IMR-90 (cell line): ENCODE data around the gene MLH1. TPM values are rescaled to one million over a fixed set of nuclear protein-coding genes. Genes with fewer than 3 reads are reported as not detected.

ENCODE experiments used
- ATAC-seq: fragments of 200-7000 bp; cut with Tn5 transposase; 2 replicates; pipeline ENCODE4 v1.9.1; 2020; ENCODE audit warnings: low read depth, mild to moderate bottlenecking, moderate library complexity
- BruUV-seq: library from RNA; stranded (reverse); fragments of 400-500 nt; replicated peaks from 2 replicates; lab custom pipeline; 2021; lab: Mats Ljungman, UMichigan
- CTCF ChIA-PET: fragments of 300-600 bp; formaldehyde crosslinking; extraction: SDS; loops from one replicate; lab custom pipeline; 2021; ENCODE audit warnings: antibody characterized with exemption; lab: Yijun Ruan, JAX
- POLR2A ChIA-PET: fragments of 300-600 bp; sonication (Branson Sonifier 250); formaldehyde crosslinking; loops from one replicate; lab custom pipeline; 2022; ENCODE audit warnings: antibody characterized with exemption; ENCODE audit not compliant: unreplicated experiment; lab: Charles Lee
- DNase-seq: peaks from one replicate; pipeline ENCODE4 v3.0.0; 2013
- H2AFZ ChIP-seq: replicated peaks from 2 replicates; pipeline ENCODE3; 2013; ENCODE audit warnings: low read length, mild to moderate bottlenecking; ENCODE audit not compliant: poor library complexity
- H2AK5ac ChIP-seq: 2 replicates; pipeline ENCODE4 v1.6.1; 2013; ENCODE audit warnings: low read depth, low read length, inconsistent platforms
- H2AK9ac ChIP-seq: replicated peaks from 2 replicates; pipeline ENCODE3; 2013; ENCODE audit warnings: mild to moderate bottlenecking, low read depth, low read length, moderate library complexity; ENCODE audit not compliant: poor library complexity
- H2BK120ac ChIP-seq: 2 replicates; pipeline ENCODE4 v1.6.1; 2013; ENCODE audit warnings: low read depth, low read length, inconsistent platforms
- H2BK15ac ChIP-seq: 3 replicates; pipeline ENCODE4 v1.6.1; 2013; ENCODE audit warnings: low read depth, low read length, inconsistent platforms
- H2BK20ac ChIP-seq: 2 replicates; pipeline ENCODE4 v1.6.1; 2013; ENCODE audit warnings: low read depth, mild to moderate bottlenecking, inconsistent platforms, low read length, moderate library complexity
- H2BK5ac ChIP-seq: 2 replicates; pipeline ENCODE4 v1.6.1; 2013; ENCODE audit warnings: mild to moderate bottlenecking, low read depth, low read length, inconsistent platforms; ENCODE audit not compliant: poor library complexity, severe bottlenecking
- H3K14ac ChIP-seq: replicated peaks from 2 replicates; pipeline ENCODE4 v1.6.1; 2013; ENCODE audit warnings: low read depth, low read length, inconsistent platforms
- H3K18ac ChIP-seq: 2 replicates; pipeline ENCODE4 v1.6.1; 2013; ENCODE audit warnings: low read depth, low read length, control low read depth
- H3K23ac ChIP-seq: 2 replicates; pipeline ENCODE4 v1.6.1; 2013; ENCODE audit warnings: low read depth, low read length, inconsistent platforms
- H3K27ac ChIP-seq: 2 replicates; pipeline ENCODE4 v1.5.1; 2013; ENCODE audit warnings: mild to moderate bottlenecking, control low read depth, low read length; ENCODE audit not compliant: insufficient read depth
- H3K27me3 ChIP-seq: 2 replicates; pipeline ENCODE4 v1.6.1; 2013; ENCODE audit warnings: low read length; ENCODE audit not compliant: control insufficient read depth, insufficient read depth
- H3K36me3 ChIP-seq: 2 replicates; pipeline ENCODE4 v1.6.1; 2013; ENCODE audit warnings: low read length, mixed read lengths; ENCODE audit not compliant: control insufficient read depth, insufficient read depth
- H3K4ac ChIP-seq: 2 replicates; pipeline ENCODE4 v1.6.1; 2013; ENCODE audit warnings: low read depth, low read length, inconsistent platforms
- H3K4me1 ChIP-seq: 2 replicates; pipeline ENCODE4 v1.6.1; 2013; ENCODE audit warnings: low read length, mixed read lengths; ENCODE audit not compliant: control insufficient read depth, insufficient read depth
- H3K4me2 ChIP-seq: 2 replicates; pipeline ENCODE4 v1.6.1; 2013; ENCODE audit warnings: low read depth, mild to moderate bottlenecking, control low read depth, low read length, moderate library complexity
- H3K4me3 ChIP-seq: 2 replicates; pipeline ENCODE4 v1.5.1; 2013; ENCODE audit warnings: low read depth, mild to moderate bottlenecking, control low read depth, low read length, moderate library complexity; ENCODE audit not compliant: insufficient read depth
- H3K56ac ChIP-seq: 2 replicates; pipeline ENCODE4 v1.6.1; 2013; ENCODE audit warnings: low read length, inconsistent platforms; ENCODE audit not compliant: insufficient read depth; ENCODE audit errors: extremely low read depth
- H3K79me1 ChIP-seq, 2 experiments: 2 replicates each; pipeline ENCODE4 v1.6.1; 2013; ENCODE audit warnings: low read length in 2 of 2, inconsistent platforms in 1 of 2, low read depth in 1 of 2
- H3K9ac ChIP-seq: 2 replicates; pipeline ENCODE4 v1.6.1; 2013; ENCODE audit warnings: low read depth, low read length, control low read depth
- H3K9me1 ChIP-seq: 2 replicates; pipeline ENCODE4 v1.6.1; 2013; ENCODE audit warnings: low read length, inconsistent platforms; ENCODE audit not compliant: insufficient read depth
- H3K9me3 ChIP-seq: 2 replicates; pipeline ENCODE4 v1.6.1; 2013; ENCODE audit warnings: low read length; ENCODE audit not compliant: control insufficient read depth, insufficient read depth
- H4K20me1 ChIP-seq: 2 replicates; pipeline ENCODE4 v1.6.1; 2013; ENCODE audit warnings: low read length, inconsistent platforms; ENCODE audit not compliant: insufficient read depth
- H4K5ac ChIP-seq: 2 replicates; pipeline ENCODE4 v1.6.1; 2013; ENCODE audit warnings: mild to moderate bottlenecking, low read depth, low read length, control low read depth
- H4K8ac ChIP-seq, 2 experiments: 2 replicates each; pipeline ENCODE4 v1.6.1; 2013; ENCODE audit warnings: low read depth in 2 of 2, low read length in 2 of 2, control low read depth in 1 of 2, inconsistent platforms in 1 of 2
- H4K91ac ChIP-seq: 2 replicates; pipeline ENCODE4 v1.6.1; 2013; ENCODE audit warnings: low read depth, low read length, inconsistent platforms; ENCODE audit not compliant: insufficient read depth
- MXI1 ChIP-seq: IDR thresholded peaks from 2 replicates; pipeline ENCODE4 v1.6.1; 2012; ENCODE audit warnings: low read depth, mild to moderate bottlenecking, low read length, moderate library complexity, borderline replicate concordance
- WGBS, 2 experiments: methylation state at CpG; one replicate each; pipeline versions ENCODE4 v1.1.5 to v1.1.7; 2013; ENCODE audit warnings: missing lambda C conversion rate in 2 of 2; ENCODE audit not compliant: insufficient read length in 1 of 2; ENCODE audit errors: extremely low coverage in 2 of 2; 5-methylcytosine and 5-hydroxymethylcytosine counted together
- dilution Hi-C: fragments of 300-500 bp; cut with HindIII; formaldehyde crosslinking; loops from one replicate; pipeline ENCODE4 v1.14.3; 2018; ENCODE audit warnings: low sequenced_read_pairs; ENCODE audit not compliant: unreplicated experiment
- in situ Hi-C: fragments of 300-500 bp; cut with MboI; formaldehyde crosslinking; loops from 3 replicates; pipeline ENCODE4 v1.14.3; 2019; ENCODE audit warnings: low sequenced_read_pairs, inconsistent platforms, mixed read lengths
- intact Hi-C: fragments of 100-400 bp; cut with micrococcal nuclease; formaldehyde crosslinking; loops from 2 replicates; pipeline ENCODE4 v1.10.0; 2022
- polyA plus RNA-seq, 3 experiments: library from polyadenylated mRNA; depleted of rRNA; stranded (reverse); fragments of >200 nt; gene quantifications; 2 replicates each; pipeline ENCODE4 v1.2.3, GENCODE V29; 2012; ENCODE audit warnings: low replicate concordance in 1 of 3
- total RNA-seq: library from RNA; depleted of rRNA; stranded (reverse); fragments of >200 nt; gene quantifications from 2 replicates; pipeline ENCODE4 v1.2.3, GENCODE V29; 2012

Gene MLH1
- total and polyA plus RNA-seq, 2 of the 4 experiments (the other 2 are of a cell fraction), result 30.2 to 54.1 TPM

GRCh38 chr3:36988356-36988755, 5.0 kb upstream of the MLH1 start:
- ChIA-PET CTCF (interaction anchor here (1.0 kb wide), 1 partner anchor 263 kb away, joined by 4 read pairs; no protein-coding TSS in a partner anchor), POLR2A (no interaction called here)
- H2BK20ac ChIP-seq, result no peak overlapping the region
- no peak overlapping the region for H4K91ac ChIP-seq
- intact Hi-C loops (no loop called here), dilution Hi-C loops (no loop called here), in situ Hi-C loops (no loop called here)
- no peak overlapping the region for H3K18ac ChIP-seq
- H2AFZ ChIP-seq, result no peak overlapping the region
- no peak overlapping the region for H2BK5ac ChIP-seq
- H4K5ac ChIP-seq, result no peak overlapping the region
- H3K36me3 ChIP-seq, result peaks cover 20% of the 10 kb centered on the region
- H3K9me1 ChIP-seq, result no peaks in the 10 kb centered on the region
- no peak overlapping the region for H3K9ac ChIP-seq
- no peak overlapping the region for H3K4me3 ChIP-seq
- no TSS peak for BruUV-seq
- no peak overlapping the region for H3K14ac ChIP-seq
- ATAC-seq, result no peak
- H3K4me1 ChIP-seq, result peaks cover 3% of the 10 kb centered on the region; the same call in 1 of the 2 replicates
- peaks cover 22% of the 10 kb centered on the region; the same call in 1 of the 2 replicates for H4K20me1 ChIP-seq
- 80% methylated on average over 1 of the region's 2 CpGs; no CpG with 5 or more reads in 1 of the 2 experiments for WGBS, 2 experiments
- H2AK9ac ChIP-seq, result no peak overlapping the region
- no peaks in the 10 kb centered on the region for H3K27me3 ChIP-seq
- no peak overlapping the region for H2BK120ac ChIP-seq
- no peak overlapping the region for H3K4me2 ChIP-seq
- no peak overlapping the region for H2AK5ac ChIP-seq
- H3K79me1 ChIP-seq, result peaks cover 3 to 36% of the 10 kb centered on the region in 2 experiments
- no peak overlapping the region for H2BK15ac ChIP-seq
- no peak overlapping the region for H4K8ac ChIP-seq
- peak overlapping the region; percentile 73; the same call in 1 of the 2 replicates for H3K23ac ChIP-seq
- no peaks in the 10 kb centered on the region for H3K9me3 ChIP-seq
- no peak overlapping the region for H3K27ac ChIP-seq
- H3K4ac ChIP-seq, result no peak overlapping the region
- no peak for TF ChIP-seq MXI1
- DNase-seq, result no peak
- no peak overlapping the region for H3K56ac ChIP-seq
